ENCODE measurements around the gene DMRTA2. TPM values are rescaled to one million over a fixed set of nuclear protein-coding genes. Genes with fewer than 3 reads are reported as not detected.

DMRTA2 gene
- total and polyA plus RNA-seq, 2 donors from 2014 or later = not detected

DNA sequence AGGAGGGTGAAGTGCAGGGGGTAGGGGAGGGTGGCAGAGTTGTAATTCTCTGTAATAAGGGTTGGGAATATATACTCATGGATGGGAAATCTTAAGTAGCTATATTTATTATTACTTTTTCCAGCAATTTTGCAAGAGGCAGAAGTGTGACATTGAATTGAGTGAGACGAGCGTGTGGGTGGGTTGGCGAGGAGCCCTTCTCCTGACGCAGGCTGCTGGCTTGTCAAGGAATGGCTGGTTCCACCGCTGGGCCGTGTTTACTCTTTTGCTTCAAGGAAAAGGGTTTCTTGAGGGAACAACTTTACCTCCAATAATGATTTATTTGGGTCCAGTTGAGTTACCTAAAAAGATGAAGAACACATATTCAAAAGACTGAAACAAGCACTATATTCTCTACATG lies 17.9 kb upstream of the DMRTA2 start:
- H3K27me3 ChIP-seq (ENCODE audit: control insufficient read depth, insufficient read depth, low read length) = no peaks in the 10 kb centered on the region
- no peak for DNase-seq
- peaks cover 0 to 6% (median 5%) of the 10 kb centered on the region in 3 donors for H3K36me3 ChIP-seq (ENCODE audit: control insufficient read depth in 2 of 3, insufficient read depth in 3 of 3, low read length in 3 of 3)
- H3K9ac ChIP-seq (ENCODE audit: low read length in 3 of 3) = no peak overlapping the region
- H3K9me3 ChIP-seq (ENCODE audit: control insufficient read depth in 2 of 3, insufficient read depth in 1 of 3, low read length in 3 of 3) = no peaks in the 10 kb centered on the region
- no peak overlapping the region for H3K27ac ChIP-seq (ENCODE audit: low read depth in 2 of 2, low read length in 2 of 2)
- FAIRE-seq = no peak
- H3K4me3 ChIP-seq (ENCODE audit: low read length in 3 of 3) = no peak overlapping the region
- no peaks in the 10 kb centered on the region for H3K4me1 ChIP-seq (ENCODE audit: control insufficient read depth in 2 of 3, insufficient read depth in 2 of 3, low read depth in 1 of 3, low read length in 3 of 3)
- TF ChIP-seq CTCF (IDR thresholded peaks at IDR 0.05; ENCODE audit: borderline replicate concordance, extremely low read depth, insufficient read depth) = no peak
- intact Hi-C loops (cut with DNase I) = no loop called here

DNA sequence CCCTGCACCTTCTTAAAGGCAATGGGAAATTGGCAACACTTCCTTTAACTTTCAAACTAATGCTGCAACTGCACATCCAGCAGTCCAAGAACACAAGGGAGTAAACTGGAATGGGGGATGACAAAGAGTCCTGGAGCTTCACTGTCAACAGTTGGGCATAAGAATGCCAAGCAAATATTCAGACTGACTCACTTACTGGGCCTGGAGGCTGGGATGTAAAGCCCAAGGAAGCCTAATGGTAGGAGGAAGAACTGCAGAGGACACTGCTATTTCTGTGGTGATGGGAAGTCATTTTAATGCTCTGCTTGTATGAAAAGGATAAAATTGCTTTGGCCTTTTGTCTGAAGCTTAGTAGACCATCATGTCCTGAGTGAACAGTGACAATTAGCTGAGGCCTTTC lies 15.7 kb upstream of the DMRTA2 start:
- FAIRE-seq (no peak), DNase-seq (no peak)
- no peaks in the 10 kb centered on the region for H3K27me3 ChIP-seq (ENCODE audit: control insufficient read depth, insufficient read depth, low read length)
- TF ChIP-seq CTCF (IDR thresholded peaks at IDR 0.05; ENCODE audit: borderline replicate concordance, extremely low read depth, insufficient read depth) = no peak
- no peaks in the 10 kb centered on the region for H3K4me1 ChIP-seq (ENCODE audit: control insufficient read depth in 2 of 3, insufficient read depth in 2 of 3, low read depth in 1 of 3, low read length in 3 of 3)
- intact Hi-C loops (cut with DNase I) = no loop called here
- H3K4me3 ChIP-seq (ENCODE audit: low read length in 3 of 3) = no peak overlapping the region
- no peak overlapping the region for H3K27ac ChIP-seq (ENCODE audit: low read depth in 2 of 2, low read length in 2 of 2)
- H3K36me3 ChIP-seq (ENCODE audit: control insufficient read depth in 2 of 3, insufficient read depth in 3 of 3, low read length in 3 of 3) = peaks cover 0 to 6% (median 5%) of the 10 kb centered on the region in 3 donors
- no peaks in the 10 kb centered on the region for H3K9me3 ChIP-seq (ENCODE audit: control insufficient read depth in 2 of 3, insufficient read depth in 1 of 3, low read length in 3 of 3)
- no peak overlapping the region for H3K9ac ChIP-seq (ENCODE audit: low read length in 3 of 3)

DNA sequence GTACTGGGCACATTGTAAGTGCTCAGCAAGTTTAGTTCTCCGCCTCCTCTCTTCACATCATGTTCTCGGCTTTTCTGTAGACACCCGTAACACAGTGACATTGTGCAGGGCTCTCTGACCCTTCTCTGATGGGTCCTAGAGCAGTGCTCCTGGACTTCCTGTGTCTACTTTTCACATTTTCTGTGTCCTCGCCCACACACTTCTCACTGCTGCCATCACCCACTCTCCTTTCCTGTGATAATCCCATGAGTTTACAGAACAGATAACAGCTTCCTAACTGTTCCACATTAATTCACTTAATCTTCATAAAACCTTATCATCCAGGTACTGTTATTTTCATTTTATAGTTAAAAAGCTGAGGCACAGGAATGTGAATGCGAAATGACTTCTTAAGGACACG lies 13.2 kb upstream of the DMRTA2 start:
- no peaks in the 10 kb centered on the region for H3K4me1 ChIP-seq (ENCODE audit: control insufficient read depth in 2 of 3, insufficient read depth in 2 of 3, low read depth in 1 of 3, low read length in 3 of 3)
- no peak overlapping the region for H3K27ac ChIP-seq (ENCODE audit: low read depth in 2 of 2, low read length in 2 of 2)
- no peak overlapping the region for H3K4me3 ChIP-seq (ENCODE audit: low read length in 3 of 3)
- H3K36me3 ChIP-seq (ENCODE audit: control insufficient read depth in 2 of 3, insufficient read depth in 3 of 3, low read length in 3 of 3) = peaks cover 0 to 6% (median 3%) of the 10 kb centered on the region in 3 donors
- no peak for TF ChIP-seq CTCF (IDR thresholded peaks at IDR 0.05; ENCODE audit: borderline replicate concordance, extremely low read depth, insufficient read depth)
- peaks cover 13% of the 10 kb centered on the region for H3K27me3 ChIP-seq (ENCODE audit: control insufficient read depth, insufficient read depth, low read length)
- no peaks in the 10 kb centered on the region for H3K9me3 ChIP-seq (ENCODE audit: control insufficient read depth in 2 of 3, insufficient read depth in 1 of 3, low read length in 3 of 3)
- FAIRE-seq (no peak), DNase-seq (no peak)
- H3K9ac ChIP-seq (ENCODE audit: low read length in 3 of 3) = no peak overlapping the region
- intact Hi-C loops (cut with DNase I) = no loop called here

- peaks cover 73% of the 10 kb centered on the region for H3K27me3 ChIP-seq (ENCODE audit: control insufficient read depth, insufficient read depth, low read length)
- intact Hi-C loops (cut with DNase I) = no loop called here
- FAIRE-seq = no peak
Measured at GRCh38 chr1:50430010-50430405, 6.8 kb upstream of the DMRTA2 start.

More at GRCh38 chr1:50430010-50430405, 6.8 kb upstream of the DMRTA2 start:
- H3K36me3 ChIP-seq (ENCODE audit: control insufficient read depth in 2 of 3, insufficient read depth in 3 of 3, low read length in 3 of 3) = no peaks in the 10 kb centered on the region
- no peak for TF ChIP-seq CTCF (IDR thresholded peaks at IDR 0.05; ENCODE audit: borderline replicate concordance, extremely low read depth, insufficient read depth)
- no peak overlapping the region for H3K4me3 ChIP-seq (ENCODE audit: low read length in 3 of 3)
- H3K27ac ChIP-seq (ENCODE audit: low read depth in 2 of 2, low read length in 2 of 2) = no peak overlapping the region
- no peak overlapping the region for H3K9ac ChIP-seq (ENCODE audit: low read length in 3 of 3)
- peaks cover 0 to 5% (median 0%) of the 10 kb centered on the region in 3 donors for H3K4me1 ChIP-seq (ENCODE audit: control insufficient read depth in 2 of 3, insufficient read depth in 2 of 3, low read depth in 1 of 3, low read length in 3 of 3)
- no peak for DNase-seq
- no peaks in the 10 kb centered on the region for H3K9me3 ChIP-seq (ENCODE audit: control insufficient read depth in 2 of 3, insufficient read depth in 1 of 3, low read length in 3 of 3)

Data from kidney (tissue), 14 donors.